IMR-90 (cell line): ENCODE measurements around the gene INHBC. TPM values are rescaled to one million over a fixed set of nuclear protein-coding genes. Genes with fewer than 3 reads are reported as not detected.

Experiments
- ATAC-seq: fragments of 200-7000 bp; cut with Tn5 transposase; 2 replicates; pipeline ENCODE4 v1.9.1; 2020; ENCODE audit warnings: low read depth, mild to moderate bottlenecking, moderate library complexity
- BruUV-seq: library from RNA; stranded (reverse); fragments of 400-500 nt; replicated peaks from 2 replicates; lab custom pipeline; 2021; lab: Mats Ljungman, UMichigan
- CTCF ChIA-PET: fragments of 300-600 bp; formaldehyde crosslinking; extraction: SDS; loops from one replicate; lab custom pipeline; 2021; ENCODE audit warnings: antibody characterized with exemption; lab: Yijun Ruan, JAX
- POLR2A ChIA-PET: fragments of 300-600 bp; sonication (Branson Sonifier 250); formaldehyde crosslinking; loops from one replicate; lab custom pipeline; 2022; ENCODE audit warnings: antibody characterized with exemption; ENCODE audit not compliant: unreplicated experiment; lab: Charles Lee
- DNase-seq: peaks from one replicate; pipeline ENCODE4 v3.0.0; 2013
- H2AFZ ChIP-seq: replicated peaks from 2 replicates; pipeline ENCODE3; 2013; ENCODE audit warnings: low read length, mild to moderate bottlenecking; ENCODE audit not compliant: poor library complexity
- H2AK5ac ChIP-seq: 2 replicates; pipeline ENCODE4 v1.6.1; 2013; ENCODE audit warnings: low read depth, low read length, inconsistent platforms
- H2AK9ac ChIP-seq: replicated peaks from 2 replicates; pipeline ENCODE3; 2013; ENCODE audit warnings: mild to moderate bottlenecking, low read depth, low read length, moderate library complexity; ENCODE audit not compliant: poor library complexity
- H2BK120ac ChIP-seq: 2 replicates; pipeline ENCODE4 v1.6.1; 2013; ENCODE audit warnings: low read depth, low read length, inconsistent platforms
- H2BK15ac ChIP-seq: 3 replicates; pipeline ENCODE4 v1.6.1; 2013; ENCODE audit warnings: low read depth, low read length, inconsistent platforms
- H2BK20ac ChIP-seq: 2 replicates; pipeline ENCODE4 v1.6.1; 2013; ENCODE audit warnings: low read depth, mild to moderate bottlenecking, inconsistent platforms, low read length, moderate library complexity
- H2BK5ac ChIP-seq: 2 replicates; pipeline ENCODE4 v1.6.1; 2013; ENCODE audit warnings: mild to moderate bottlenecking, low read depth, low read length, inconsistent platforms; ENCODE audit not compliant: poor library complexity, severe bottlenecking
- H3K14ac ChIP-seq: replicated peaks from 2 replicates; pipeline ENCODE4 v1.6.1; 2013; ENCODE audit warnings: low read depth, low read length, inconsistent platforms
- H3K18ac ChIP-seq: 2 replicates; pipeline ENCODE4 v1.6.1; 2013; ENCODE audit warnings: low read depth, low read length, control low read depth
- H3K23ac ChIP-seq: 2 replicates; pipeline ENCODE4 v1.6.1; 2013; ENCODE audit warnings: low read depth, low read length, inconsistent platforms
- H3K27ac ChIP-seq: 2 replicates; pipeline ENCODE4 v1.5.1; 2013; ENCODE audit warnings: mild to moderate bottlenecking, control low read depth, low read length; ENCODE audit not compliant: insufficient read depth
- H3K27me3 ChIP-seq: 2 replicates; pipeline ENCODE4 v1.6.1; 2013; ENCODE audit warnings: low read length; ENCODE audit not compliant: control insufficient read depth, insufficient read depth
- H3K36me3 ChIP-seq: 2 replicates; pipeline ENCODE4 v1.6.1; 2013; ENCODE audit warnings: low read length, mixed read lengths; ENCODE audit not compliant: control insufficient read depth, insufficient read depth
- H3K4ac ChIP-seq: 2 replicates; pipeline ENCODE4 v1.6.1; 2013; ENCODE audit warnings: low read depth, low read length, inconsistent platforms
- H3K4me1 ChIP-seq: 2 replicates; pipeline ENCODE4 v1.6.1; 2013; ENCODE audit warnings: low read length, mixed read lengths; ENCODE audit not compliant: control insufficient read depth, insufficient read depth
- H3K4me2 ChIP-seq: 2 replicates; pipeline ENCODE4 v1.6.1; 2013; ENCODE audit warnings: low read depth, mild to moderate bottlenecking, control low read depth, low read length, moderate library complexity
- H3K4me3 ChIP-seq: 2 replicates; pipeline ENCODE4 v1.5.1; 2013; ENCODE audit warnings: low read depth, mild to moderate bottlenecking, control low read depth, low read length, moderate library complexity; ENCODE audit not compliant: insufficient read depth
- H3K56ac ChIP-seq: 2 replicates; pipeline ENCODE4 v1.6.1; 2013; ENCODE audit warnings: low read length, inconsistent platforms; ENCODE audit not compliant: insufficient read depth; ENCODE audit errors: extremely low read depth
- H3K79me1 ChIP-seq, 2 experiments: 2 replicates each; pipeline ENCODE4 v1.6.1; 2013; ENCODE audit warnings: low read length in 2 of 2, inconsistent platforms in 1 of 2, low read depth in 1 of 2
- H3K9ac ChIP-seq: 2 replicates; pipeline ENCODE4 v1.6.1; 2013; ENCODE audit warnings: low read depth, low read length, control low read depth
- H3K9me1 ChIP-seq: 2 replicates; pipeline ENCODE4 v1.6.1; 2013; ENCODE audit warnings: low read length, inconsistent platforms; ENCODE audit not compliant: insufficient read depth
- H3K9me3 ChIP-seq: 2 replicates; pipeline ENCODE4 v1.6.1; 2013; ENCODE audit warnings: low read length; ENCODE audit not compliant: control insufficient read depth, insufficient read depth
- H4K20me1 ChIP-seq: 2 replicates; pipeline ENCODE4 v1.6.1; 2013; ENCODE audit warnings: low read length, inconsistent platforms; ENCODE audit not compliant: insufficient read depth
- H4K5ac ChIP-seq: 2 replicates; pipeline ENCODE4 v1.6.1; 2013; ENCODE audit warnings: mild to moderate bottlenecking, low read depth, low read length, control low read depth
- H4K8ac ChIP-seq, 2 experiments: 2 replicates each; pipeline ENCODE4 v1.6.1; 2013; ENCODE audit warnings: low read depth in 2 of 2, low read length in 2 of 2, control low read depth in 1 of 2, inconsistent platforms in 1 of 2
- H4K91ac ChIP-seq: 2 replicates; pipeline ENCODE4 v1.6.1; 2013; ENCODE audit warnings: low read depth, low read length, inconsistent platforms; ENCODE audit not compliant: insufficient read depth
- CHD1 ChIP-seq: IDR thresholded peaks from 2 replicates; pipeline ENCODE4 v1.6.1; 2012; ENCODE audit warnings: low read depth, low read length, improper control_type of control experiment
- FOS ChIP-seq: fragments of 150-350 bp; IDR thresholded peaks from 2 replicates; pipeline ENCODE4 v1.6.1; 2016; ENCODE audit warnings: low read depth, low read length
- MAFK ChIP-seq: IDR thresholded peaks from 2 replicates; pipeline ENCODE4 v1.6.1; 2012; ENCODE audit warnings: low read depth, low read length, improper control_type of control experiment
- MXI1 ChIP-seq: IDR thresholded peaks from 2 replicates; pipeline ENCODE4 v1.6.1; 2012; ENCODE audit warnings: low read depth, mild to moderate bottlenecking, low read length, moderate library complexity, borderline replicate concordance
- NFE2L2 ChIP-seq: fragments of 150-350 bp; IDR thresholded peaks from 2 replicates; pipeline ENCODE4 v1.6.1; 2016; ENCODE audit warnings: low read depth, mild to moderate bottlenecking, low read length
- POLR2A ChIP-seq: IDR thresholded peaks from 2 replicates; pipeline ENCODE4 v1.6.1; 2012; ENCODE audit warnings: mild to moderate bottlenecking, low read depth, low read length
- RAD21 ChIP-seq: IDR thresholded peaks from 2 replicates; pipeline ENCODE4 v1.6.1; 2012; ENCODE audit warnings: low read length, improper control_type of control experiment
- RCOR1 ChIP-seq: IDR thresholded peaks from 2 replicates; pipeline ENCODE4 v1.6.1; 2012; ENCODE audit warnings: mild to moderate bottlenecking, low read length, improper control_type of control experiment; ENCODE audit not compliant: insufficient replicate concordance
- RFX5 ChIP-seq: IDR thresholded peaks from 2 replicates; pipeline ENCODE4 v1.8.0; 2012; ENCODE audit warnings: low read depth, mild to moderate bottlenecking, low read length, moderate library complexity
- SMC3 ChIP-seq: fragments of 150-350 bp; IDR thresholded peaks from 2 replicates; pipeline ENCODE4 v1.6.1; 2016; ENCODE audit warnings: low read depth, mild to moderate bottlenecking, antibody characterized with exemption, low read length, moderate library complexity
- WGBS, 2 experiments: methylation state at CpG; one replicate each; pipeline versions ENCODE4 v1.1.5 to v1.1.7; 2013; ENCODE audit warnings: missing lambda C conversion rate in 2 of 2; ENCODE audit not compliant: insufficient read length in 1 of 2; ENCODE audit errors: extremely low coverage in 2 of 2; 5-methylcytosine and 5-hydroxymethylcytosine counted together
- dilution Hi-C: fragments of 300-500 bp; cut with HindIII; formaldehyde crosslinking; loops from one replicate; pipeline ENCODE4 v1.14.3; 2018; ENCODE audit warnings: low sequenced_read_pairs; ENCODE audit not compliant: unreplicated experiment
- in situ Hi-C: fragments of 300-500 bp; cut with MboI; formaldehyde crosslinking; loops from 3 replicates; pipeline ENCODE4 v1.14.3; 2019; ENCODE audit warnings: low sequenced_read_pairs, inconsistent platforms, mixed read lengths
- intact Hi-C: fragments of 100-400 bp; cut with micrococcal nuclease; formaldehyde crosslinking; loops from 2 replicates; pipeline ENCODE4 v1.10.0; 2022
- polyA plus RNA-seq, 3 experiments: library from polyadenylated mRNA; depleted of rRNA; stranded (reverse); fragments of >200 nt; gene quantifications; 2 replicates each; pipeline ENCODE4 v1.2.3, GENCODE V29; 2012; ENCODE audit warnings: low replicate concordance in 1 of 3
- total RNA-seq: library from RNA; depleted of rRNA; stranded (reverse); fragments of >200 nt; gene quantifications from 2 replicates; pipeline ENCODE4 v1.2.3, GENCODE V29; 2012
- TF ChIP-seq, protein P1 (sequence below): fragments of 150-350 bp; IDR thresholded peaks from 2 replicates; pipeline ENCODE4 v1.6.1; 2017; ENCODE audit warnings: mild to moderate bottlenecking, antibody characterized with exemption, low read length, low read depth
- TF ChIP-seq, protein P2 (sequence below): fragments of 150-350 bp; IDR thresholded peaks from 2 replicates; pipeline ENCODE4 v1.6.1; 2016; ENCODE audit warnings: low read depth, mild to moderate bottlenecking, low read length, moderate library complexity, borderline replicate concordance

INHBC gene
- total and polyA plus RNA-seq, 2 of the 4 experiments (the other 2 are of a cell fraction), result 0.09 TPM; not detected in 1

DNA sequence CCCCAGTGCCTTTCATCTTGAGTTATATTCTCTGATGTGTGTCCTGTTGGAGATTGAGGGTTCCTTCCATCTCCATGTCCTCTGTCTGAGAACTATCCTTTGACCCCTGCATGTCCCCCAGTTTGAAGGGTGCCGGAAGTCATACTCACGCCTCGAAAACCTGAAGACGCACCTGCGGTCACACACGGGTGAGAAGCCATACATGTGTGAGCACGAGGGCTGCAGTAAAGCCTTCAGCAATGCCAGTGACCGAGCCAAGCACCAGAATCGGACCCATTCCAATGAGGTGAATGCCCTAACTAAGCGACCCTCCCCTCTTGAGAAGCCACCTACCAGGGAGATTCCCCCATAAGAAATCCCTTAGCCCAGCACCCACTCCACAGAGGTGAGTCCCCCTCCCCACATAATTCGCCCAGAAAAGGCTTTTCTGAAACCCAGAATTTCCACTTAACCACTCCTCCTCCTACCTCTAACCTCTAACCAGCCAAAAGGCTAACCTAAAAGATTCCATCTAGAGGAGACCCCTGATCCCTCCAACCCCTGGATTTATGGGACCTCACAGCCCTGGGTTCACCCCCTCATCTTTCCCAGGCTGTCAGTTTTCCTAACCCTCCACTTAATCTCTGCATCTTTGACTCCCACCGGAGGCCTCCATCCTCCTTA is 32.8 kb downstream of the INHBC start:
- dilution Hi-C loops, result no loop called here
- H2AFZ ChIP-seq, result no peak overlapping the region
- no peak overlapping the region for H3K4ac ChIP-seq
- POLR2A ChIA-PET, result no interaction called here
- no peak overlapping the region for H2AK9ac ChIP-seq
- H2BK15ac ChIP-seq, result no peak overlapping the region
- no peak overlapping the region for H3K4me2 ChIP-seq
- H3K27ac ChIP-seq, result no peak overlapping the region
- no peak overlapping the region for H2BK120ac ChIP-seq
- BruUV-seq, result no TSS peak
- intact Hi-C loops, result no loop called here
- peaks cover 13% of the 10 kb centered on the region for H3K27me3 ChIP-seq
- no peak overlapping the region for H3K18ac ChIP-seq
- no peak overlapping the region for H4K8ac ChIP-seq
- no peak for TF ChIP-seq RFX5
- TF ChIP-seq, protein P1, sequence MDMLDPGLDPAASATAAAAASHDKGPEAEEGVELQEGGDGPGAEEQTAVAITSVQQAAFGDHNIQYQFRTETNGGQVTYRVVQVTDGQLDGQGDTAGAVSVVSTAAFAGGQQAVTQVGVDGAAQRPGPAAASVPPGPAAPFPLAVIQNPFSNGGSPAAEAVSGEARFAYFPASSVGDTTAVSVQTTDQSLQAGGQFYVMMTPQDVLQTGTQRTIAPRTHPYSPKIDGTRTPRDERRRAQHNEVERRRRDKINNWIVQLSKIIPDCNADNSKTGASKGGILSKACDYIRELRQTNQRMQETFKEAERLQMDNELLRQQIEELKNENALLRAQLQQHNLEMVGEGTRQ, result no peak
- TF ChIP-seq RAD21, result no peak
- no peak for TF ChIP-seq POLR2A
- no peak for TF ChIP-seq RCOR1
- TF ChIP-seq, protein P2, sequence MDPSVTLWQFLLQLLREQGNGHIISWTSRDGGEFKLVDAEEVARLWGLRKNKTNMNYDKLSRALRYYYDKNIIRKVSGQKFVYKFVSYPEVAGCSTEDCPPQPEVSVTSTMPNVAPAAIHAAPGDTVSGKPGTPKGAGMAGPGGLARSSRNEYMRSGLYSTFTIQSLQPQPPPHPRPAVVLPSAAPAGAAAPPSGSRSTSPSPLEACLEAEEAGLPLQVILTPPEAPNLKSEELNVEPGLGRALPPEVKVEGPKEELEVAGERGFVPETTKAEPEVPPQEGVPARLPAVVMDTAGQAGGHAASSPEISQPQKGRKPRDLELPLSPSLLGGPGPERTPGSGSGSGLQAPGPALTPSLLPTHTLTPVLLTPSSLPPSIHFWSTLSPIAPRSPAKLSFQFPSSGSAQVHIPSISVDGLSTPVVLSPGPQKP, result no peak
- no peak for TF ChIP-seq MXI1
- TF ChIP-seq NFE2L2, result no peak
- TF ChIP-seq MAFK, result no peak
- TF ChIP-seq FOS, result no peak
- no peak for TF ChIP-seq CHD1
- TF ChIP-seq SMC3, result no peak
- H3K4me1 ChIP-seq, result no peaks in the 10 kb centered on the region
- ATAC-seq (no peak), DNase-seq (no peak)
- H3K14ac ChIP-seq, result no peak overlapping the region
- no peaks in the 10 kb centered on the region for H3K36me3 ChIP-seq
- H2AK5ac ChIP-seq, result no peak overlapping the region
- in situ Hi-C loops, result no loop called here
- no peak overlapping the region for H3K56ac ChIP-seq
- no peak overlapping the region for H2BK20ac ChIP-seq
- no peak overlapping the region for H3K9ac ChIP-seq
- H4K20me1 ChIP-seq, result no peaks in the 10 kb centered on the region
- no peaks in the 10 kb centered on the region for H3K79me1 ChIP-seq
- H4K5ac ChIP-seq, result no peak overlapping the region
- H4K91ac ChIP-seq, result no peak overlapping the region
- H3K9me1 ChIP-seq, result peaks cover 6% of the 10 kb centered on the region; the same call in 1 of the 2 replicates
- CTCF ChIA-PET, result interaction anchor here (1.0 kb wide), 1 partner anchor 8 kb away, joined by 4 read pairs; the partner anchor contains the start of gene GLI1
- WGBS, 2 experiments, result 89% methylated on average over 10 of the region's 12 CpGs; no CpG with 5 or more reads in 1 of the 2 experiments
- H3K23ac ChIP-seq, result no peak overlapping the region
- no peaks in the 10 kb centered on the region; the same call in 1 of the 2 replicates for H3K9me3 ChIP-seq
- no peak overlapping the region for H2BK5ac ChIP-seq
- no peak overlapping the region for H3K4me3 ChIP-seq
